ENCODE data around the gene DDX51.
A peak's percentile ranks its signal among the peaks of the same experiment; 100 is the strongest.
"Not testable (repeated sequence)": the region's sequence is repeated elsewhere in the genome, so short reads cannot be mapped to it uniquely, and the experiment has no call there.

Gene DDX51

DNA sequence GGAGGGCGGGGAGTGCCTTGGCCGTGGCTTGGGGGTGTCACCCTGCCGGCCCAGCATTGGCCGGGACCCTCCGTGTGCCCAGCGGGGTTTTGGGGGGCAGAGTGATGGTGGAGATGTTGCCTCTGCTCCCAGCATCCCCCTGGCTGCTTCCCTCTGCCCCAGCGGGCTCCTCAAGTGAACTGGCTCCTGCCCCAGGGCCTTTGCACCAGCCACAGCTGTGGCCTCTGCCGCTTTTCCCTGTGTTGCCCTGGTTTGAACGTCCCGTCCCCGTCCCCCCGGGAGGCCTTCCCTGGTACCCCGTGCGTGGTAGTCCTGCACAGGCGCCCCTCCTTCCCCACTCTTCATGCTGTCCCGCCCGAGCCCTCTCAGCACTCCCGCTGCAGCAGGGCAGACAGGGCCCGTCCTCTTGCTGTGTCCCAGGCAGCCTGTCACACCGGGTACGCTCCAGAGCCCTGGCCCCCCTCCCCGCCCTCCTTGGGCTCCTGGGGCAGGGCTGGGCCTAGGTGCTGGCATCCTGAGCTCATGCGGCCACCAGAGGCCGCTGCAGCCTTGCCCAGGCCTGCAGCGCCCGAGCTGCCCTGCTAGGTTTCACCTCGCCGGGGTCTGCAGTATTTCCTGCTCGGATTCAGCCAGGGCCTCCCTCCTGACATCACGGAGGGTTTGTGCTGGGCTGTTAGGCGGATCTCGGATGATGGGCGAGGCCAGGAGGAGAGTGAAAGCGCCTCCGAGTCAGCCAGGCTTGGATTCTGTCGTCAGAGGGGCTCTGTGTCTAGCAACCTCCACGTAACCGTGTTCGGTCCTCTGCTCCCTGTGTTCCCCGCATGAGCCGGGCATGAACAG, 9.6 kb upstream of the DDX51 start:
- Mint-ChIP-seq H3K36me3 (no peaks in the 10 kb centered on the region), H3K27ac (no peak overlapping the region), H3K4me1 (no peaks in the 10 kb centered on the region), H3K27me3 (no peaks in the 10 kb centered on the region), H3K4me3 (no peak overlapping the region), H3K9me3 (no peaks in the 10 kb centered on the region)

- H3K27me3 Mint-ChIP-seq, result no peaks in the 10 kb centered on the region
- H3K36me3 Mint-ChIP-seq, result no peaks in the 10 kb centered on the region
- no peaks in the 10 kb centered on the region for H3K9me3 Mint-ChIP-seq
- no peaks in the 10 kb centered on the region for H3K4me1 Mint-ChIP-seq
- no peak overlapping the region for H3K4me3 Mint-ChIP-seq
- no peak overlapping the region for H3K27ac Mint-ChIP-seq
Measured at GRCh38 chr12:132152953-132153352, 8.8 kb upstream of the DDX51 start.

- H3K27me3 Mint-ChIP-seq, result no peaks in the 10 kb centered on the region
- no peaks in the 10 kb centered on the region for H3K9me3 Mint-ChIP-seq
- H3K36me3 Mint-ChIP-seq, result no peaks in the 10 kb centered on the region
- H3K4me3 Mint-ChIP-seq, result no peak overlapping the region
- no peaks in the 10 kb centered on the region for H3K4me1 Mint-ChIP-seq
- no peak overlapping the region for H3K27ac Mint-ChIP-seq
Measured at GRCh38 chr12:132152411-132152821, 8.3 kb upstream of the DDX51 start.

- Mint-ChIP-seq H3K27ac (no peak overlapping the region), H3K9me3 (no peaks in the 10 kb centered on the region), H3K27me3 (no peaks in the 10 kb centered on the region), H3K4me3 (no peak overlapping the region), H3K36me3 (no peaks in the 10 kb centered on the region), H3K4me1 (peaks cover under 1% of the 10 kb centered on the region)
Measured at GRCh38 chr12:132151766-132152410, 7.8 kb upstream of the DDX51 start.

DNA sequence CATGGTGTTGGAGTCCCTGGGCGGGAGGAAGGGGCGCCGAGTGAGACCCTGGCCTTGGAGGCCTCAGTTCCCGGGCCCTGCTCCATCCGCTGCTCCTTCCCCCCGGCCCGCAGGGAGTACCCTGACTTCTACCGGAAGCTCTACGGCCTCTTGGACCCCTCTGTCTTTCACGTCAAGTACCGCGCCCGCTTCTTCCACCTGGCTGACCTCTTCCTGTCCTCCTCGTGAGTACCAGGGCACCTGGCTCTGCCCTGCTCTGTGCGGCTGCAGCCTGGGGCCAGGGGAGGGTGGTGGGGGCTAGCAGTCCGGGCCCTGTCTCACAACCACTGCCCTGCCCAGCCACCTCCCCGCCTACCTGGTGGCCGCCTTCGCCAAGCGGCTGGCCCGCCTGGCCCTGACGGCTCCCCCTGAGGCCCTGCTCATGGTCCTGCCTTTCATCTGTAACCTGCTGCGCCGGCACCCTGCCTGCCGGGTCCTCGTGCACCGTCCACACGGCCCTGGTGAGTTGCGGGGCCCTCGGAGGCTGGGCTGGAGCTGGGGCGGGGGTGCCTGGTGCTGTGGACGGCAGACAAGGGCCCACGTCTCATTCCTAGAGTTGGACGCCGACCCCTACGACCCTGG, 7.1 kb upstream of the DDX51 start:
- Mint-ChIP-seq H3K36me3 (peaks cover under 1% of the 10 kb centered on the region), H3K4me1 (peaks cover 7% of the 10 kb centered on the region), H3K4me3 (no peak overlapping the region), H3K27me3 (no peaks in the 10 kb centered on the region), H3K9me3 (no peaks in the 10 kb centered on the region), H3K27ac (no peak overlapping the region)

DNA sequence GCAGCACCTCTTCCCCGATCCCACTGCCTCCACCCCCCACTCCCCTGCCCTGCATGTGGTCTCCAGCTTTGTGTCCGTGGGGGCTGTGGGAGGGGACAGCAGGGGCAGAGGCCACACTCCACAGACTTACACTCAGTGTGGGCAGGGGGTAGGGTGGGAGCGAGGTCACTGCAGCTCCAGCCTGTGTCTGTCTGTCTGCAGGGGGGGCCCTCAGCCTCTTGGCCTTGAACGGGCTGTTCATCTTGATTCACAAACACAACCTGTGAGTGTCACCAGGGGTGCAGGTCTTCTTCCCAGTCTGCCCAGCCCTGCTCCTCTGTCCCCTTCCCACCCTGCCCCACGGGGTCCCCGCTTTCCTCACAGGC, 6.6 kb upstream of the DDX51 start:
- Mint-ChIP-seq H3K4me3 (no peak overlapping the region), H3K4me1 (peaks cover 11% of the 10 kb centered on the region), H3K36me3 (peaks cover 4% of the 10 kb centered on the region), H3K9me3 (no peaks in the 10 kb centered on the region), H3K27ac (no peak overlapping the region), H3K27me3 (no peaks in the 10 kb centered on the region)

DNA sequence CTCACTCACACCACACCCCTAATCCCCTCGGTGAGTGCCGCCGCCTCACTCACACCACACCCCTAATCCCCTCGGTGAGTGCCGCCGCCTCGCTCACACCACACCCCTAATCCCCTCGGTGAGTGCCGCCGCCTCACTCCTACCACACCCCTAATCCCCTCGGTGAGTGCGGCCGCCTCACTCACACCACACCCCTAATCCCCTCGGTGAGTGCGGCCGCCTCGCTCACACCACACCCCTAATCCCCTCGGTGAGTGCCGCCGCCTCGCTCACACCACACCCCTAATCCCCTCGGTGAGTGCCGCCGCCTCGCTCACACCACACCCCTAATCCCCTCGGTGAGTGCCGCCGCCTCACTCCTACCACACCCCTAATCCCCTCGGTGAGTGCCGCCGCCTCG, 5.4 kb upstream of the DDX51 start:
- not testable (repeated sequence) for H3K9me3 Mint-ChIP-seq, H3K27ac Mint-ChIP-seq, H3K36me3 Mint-ChIP-seq, H3K27me3 Mint-ChIP-seq, H3K4me3 Mint-ChIP-seq
- H3K4me1 Mint-ChIP-seq, result peaks cover 23% of the 10 kb centered on the region

- Mint-ChIP-seq H3K36me3 (peaks cover 4% of the 10 kb centered on the region), H3K4me1 (peaks cover 23% of the 10 kb centered on the region), H3K27ac (no peak overlapping the region), H3K4me3 (no peak overlapping the region), H3K9me3 (no peaks in the 10 kb centered on the region), H3K27me3 (no peaks in the 10 kb centered on the region)
Measured at GRCh38 chr12:132148368-132149045, 4.4 kb upstream of the DDX51 start.

GRCh38 chr12:132147423-132148367, 3.6 kb upstream of the DDX51 start:
- no peaks in the 10 kb centered on the region for H3K9me3 Mint-ChIP-seq
- peaks cover 6% of the 10 kb centered on the region for H3K36me3 Mint-ChIP-seq
- no peak overlapping the region for H3K27ac Mint-ChIP-seq
- H3K4me1 Mint-ChIP-seq, result peaks cover 27% of the 10 kb centered on the region
- H3K27me3 Mint-ChIP-seq, result no peaks in the 10 kb centered on the region
- H3K4me3 Mint-ChIP-seq, result no peak overlapping the region

- no peaks in the 10 kb centered on the region for H3K27me3 Mint-ChIP-seq
- H3K4me3 Mint-ChIP-seq, result peak overlapping the region; percentile 92
- H3K36me3 Mint-ChIP-seq, result peaks cover 6% of the 10 kb centered on the region
- H3K9me3 Mint-ChIP-seq, result no peaks in the 10 kb centered on the region
- no peak overlapping the region for H3K27ac Mint-ChIP-seq
- peaks cover 33% of the 10 kb centered on the region for H3K4me1 Mint-ChIP-seq
Measured at GRCh38 chr12:132146772-132147422, 2.8 kb upstream of the DDX51 start.

DNA sequence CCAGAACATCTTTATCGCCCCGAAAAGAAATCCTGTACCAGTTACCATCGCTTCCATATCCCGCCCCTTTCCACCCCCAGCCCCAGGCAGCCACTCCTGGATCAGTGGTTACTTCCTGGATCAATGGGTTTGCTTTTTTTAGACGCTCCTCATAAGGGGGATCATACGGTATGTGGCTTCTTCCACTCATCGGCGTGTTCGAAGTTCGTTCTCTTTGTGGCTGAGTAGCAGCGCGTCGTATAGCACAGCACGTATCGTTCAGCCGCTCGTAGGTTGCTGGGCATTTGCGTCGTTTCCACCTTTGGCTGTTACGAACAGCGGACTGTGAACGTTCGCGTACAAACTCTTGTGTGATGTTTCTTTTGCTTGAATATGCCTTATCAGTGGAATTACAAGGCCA, 2.0 kb upstream of the DDX51 start:
- peak overlapping the region; percentile 80 for H3K27ac Mint-ChIP-seq
- H3K4me1 Mint-ChIP-seq, result peaks cover 33% of the 10 kb centered on the region
- H3K27me3 Mint-ChIP-seq, result no peaks in the 10 kb centered on the region
- H3K36me3 Mint-ChIP-seq, result peaks cover 6% of the 10 kb centered on the region
- H3K9me3 Mint-ChIP-seq, result no peaks in the 10 kb centered on the region
- H3K4me3 Mint-ChIP-seq, result peak overlapping the region; percentile 92

DNA sequence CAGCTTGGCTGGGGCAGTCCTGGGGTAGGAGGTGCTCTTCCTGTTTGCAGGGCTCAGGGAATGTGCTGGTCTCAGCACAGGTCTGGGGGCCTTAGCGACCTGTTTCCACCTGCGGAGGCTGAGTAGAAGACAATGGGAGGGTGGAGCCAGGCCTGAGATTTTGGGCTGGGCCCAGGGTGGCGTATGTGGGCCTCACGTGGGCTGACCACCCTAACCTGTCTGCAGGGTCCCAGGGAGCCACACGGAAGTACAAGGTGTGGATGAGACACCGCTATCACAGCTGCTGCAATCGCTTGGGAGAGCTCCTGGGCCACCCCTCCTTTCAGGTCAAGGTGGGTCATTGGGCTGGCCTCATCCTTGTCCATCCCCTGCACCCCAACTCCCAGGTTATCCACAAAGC, 1.2 kb upstream of the DDX51 start:
- Mint-ChIP-seq H3K4me3 (peak overlapping the region; percentile 92), H3K36me3 (peaks cover 6% of the 10 kb centered on the region), H3K4me1 (peaks cover 33% of the 10 kb centered on the region), H3K27ac (peak overlapping the region; percentile 72), H3K27me3 (no peaks in the 10 kb centered on the region), H3K9me3 (no peaks in the 10 kb centered on the region)

DNA sequence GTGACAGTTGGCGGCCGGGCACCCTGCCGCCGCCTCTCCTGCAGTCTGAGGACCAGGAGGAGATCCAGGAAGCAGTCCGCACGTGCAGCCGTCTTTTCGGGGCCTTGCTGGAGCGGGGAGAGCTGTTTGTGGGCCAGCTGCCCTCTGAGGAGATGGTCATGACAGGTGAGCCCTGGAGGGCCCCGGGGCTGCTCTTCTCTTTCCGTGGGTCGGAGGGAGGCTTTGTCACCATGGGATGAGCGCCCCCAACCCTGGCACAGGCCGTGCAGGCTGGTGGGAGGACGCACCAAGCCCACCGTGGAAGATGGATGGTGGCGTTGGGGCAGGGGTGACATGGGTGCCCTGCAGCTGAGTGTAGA, 670 bp upstream of the DDX51 start:
- no peaks in the 10 kb centered on the region for H3K27me3 Mint-ChIP-seq
- peak overlapping the region; percentile 72 for H3K27ac Mint-ChIP-seq
- peaks cover 6% of the 10 kb centered on the region for H3K36me3 Mint-ChIP-seq
- peak overlapping the region; percentile 92 for H3K4me3 Mint-ChIP-seq
- no peaks in the 10 kb centered on the region for H3K9me3 Mint-ChIP-seq
- peaks cover 33% of the 10 kb centered on the region for H3K4me1 Mint-ChIP-seq

DNA sequence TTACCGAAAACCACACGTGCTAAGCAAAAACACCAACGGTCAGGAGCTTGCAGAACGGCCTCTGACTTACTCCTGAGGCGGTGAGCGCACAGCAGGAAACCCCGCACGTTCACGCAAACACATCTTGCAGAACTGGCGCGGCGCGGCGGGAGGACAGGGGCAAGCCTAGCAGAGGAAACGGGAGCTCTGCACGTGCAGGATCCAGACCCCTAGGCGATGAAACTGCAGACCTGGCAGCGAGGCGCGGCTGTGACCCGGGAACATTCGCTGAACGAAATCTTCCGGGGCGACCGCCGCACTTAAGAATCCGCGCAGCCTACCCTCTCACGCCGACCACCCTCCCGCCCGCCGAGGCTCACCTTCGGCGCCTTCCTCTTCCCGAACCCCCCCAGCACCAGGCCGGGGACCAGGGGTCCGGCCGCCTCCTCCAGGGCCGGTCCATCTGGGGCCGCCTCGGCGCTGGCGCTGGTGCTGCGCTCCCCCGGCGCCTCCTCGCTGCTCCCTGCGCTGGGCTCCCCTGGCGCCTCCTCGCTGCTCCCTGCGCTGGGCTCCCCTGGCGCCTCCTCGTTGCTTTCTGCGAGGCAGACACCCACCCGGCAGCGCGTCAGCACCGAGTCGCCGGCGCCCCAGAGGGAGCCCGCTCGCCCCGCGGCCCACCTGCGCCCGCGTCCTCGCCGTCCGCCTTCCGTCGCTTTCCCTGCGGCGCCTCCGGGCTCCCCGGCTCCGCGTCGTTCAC, 615 bp downstream of the DDX51 start:
- H3K4me3 Mint-ChIP-seq, result peak overlapping the region; percentile 96

More for the DNA sequence above, 615 bp downstream of the DDX51 start:
- H3K9me3 Mint-ChIP-seq, result no peaks in the 10 kb centered on the region
- H3K4me1 Mint-ChIP-seq, result peaks cover 33% of the 10 kb centered on the region
- no peaks in the 10 kb centered on the region for H3K27me3 Mint-ChIP-seq
- H3K36me3 Mint-ChIP-seq, result peaks cover 6% of the 10 kb centered on the region
- peak overlapping the region; percentile 94 for H3K27ac Mint-ChIP-seq
